Motor neuron (in vitro differentiated cells): ENCODE results near the gene SERPINA3. TPM values are rescaled to one million over a fixed set of nuclear protein-coding genes. Genes with fewer than 3 reads are reported as not detected.
"Not testable (repeated sequence)": the region's sequence is repeated elsewhere in the genome, so short reads cannot be mapped to it uniquely, and the experiment has no call there.

ENCODE experiments used
- ATAC-seq, 8 experiments: fragments of 200-7000 bp; cut with Tn5 transposase; replicated peaks in 6 of 8; 2 replicates each; pipeline ENCODE4 v1.8.0; 2021; ENCODE audit warnings: mild to moderate bottlenecking in 8 of 8, moderate library complexity in 8 of 8
- H3K27ac ChIP-seq, 2 donors: fragments of 250-450 bp; sonication (Bioruptor Pico); 2 replicates each; pipeline ENCODE4 v1.9.0; 2021; ENCODE audit warnings: antibody characterized with exemption in 2 of 2, mild to moderate bottlenecking in 2 of 2, moderate library complexity in 1 of 2
- H3K4me1 ChIP-seq, 2 donors: fragments of 250-450 bp; sonication (Bioruptor Pico); replicated peaks in 1 of 2; 2 replicates each; pipeline ENCODE4 v1.6.1; 2021; ENCODE audit warnings: antibody characterized with exemption in 2 of 2, mild to moderate bottlenecking in 2 of 2, moderate library complexity in 1 of 2
- H3K4me3 ChIP-seq, 5 donors: fragments of 250-450 bp; sonication (Bioruptor Pico); 2 replicates each; pipeline ENCODE4 v1.9.0; 2021; ENCODE audit warnings: antibody characterized with exemption in 5 of 5, mild to moderate bottlenecking in 5 of 5, moderate library complexity in 4 of 5
- WGBS, 10 experiments: fragments of 450-650 bp; shearing (Covaris generic); methylation state at CpG; one replicate each; pipeline ENCODE4 v1.0.0; 2022; 5-methylcytosine and 5-hydroxymethylcytosine counted together
- in situ Hi-C, 9 experiments: fragments of 400-800 bp; cut with MboI; loops; one replicate each; pipeline ENCODE4 v1.15.0; 2021; ENCODE audit warnings: low sequenced_read_pairs in 9 of 9, low pct_unique_long_range_greater_than_20kb in 2 of 9; ENCODE audit not compliant: unreplicated experiment in 9 of 9
- total RNA-seq, 8 experiments: library from RNA; unstranded; fragments of 300-600 nt; gene quantifications; 2 replicates each; pipeline versions ENCODE4 v1.2.3 to v1.2.4, GENCODE V29; 2022

The SERPINA3 gene
- total RNA-seq, 8 experiments from 2014 or later: 0.27 to 73.5 (median 1.2) TPM

- Histone ChIP-seq H3K4me1 (peaks cover 7 to 17% of the 10 kb centered on the region in 2 donors), H3K4me3 (no peak overlapping the region), H3K27ac (no peak overlapping the region)
- 60 to 86% (median 76%) methylated on average over 1 to 3 of the region's 3 CpGs; no CpG with 5 or more reads in 2 of the 10 experiments for WGBS, 10 experiments
- no peak for ATAC-seq
- in situ Hi-C loops: no loop called here
Observed at GRCh38 chr14:94605361-94605760, 6.8 kb upstream of the SERPINA3 start.

DNA sequence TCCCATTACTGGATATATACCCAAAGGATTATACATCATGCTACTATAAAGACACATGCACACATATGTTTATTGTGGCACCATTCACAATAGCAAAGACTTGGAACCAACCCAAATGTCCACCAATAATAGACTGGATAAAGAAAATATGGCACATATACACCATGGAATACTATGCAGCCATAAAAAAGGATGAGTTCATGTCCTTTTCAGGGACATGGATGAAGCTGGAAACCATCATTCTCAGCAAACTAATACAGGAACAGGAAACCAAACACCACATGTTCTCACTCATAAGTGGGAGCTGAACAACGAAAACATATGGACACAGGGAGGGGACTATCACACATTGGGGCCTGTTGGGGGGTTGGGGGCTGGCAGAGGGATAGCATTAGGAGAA lies 3.2 kb upstream of the SERPINA3 start:
- H3K4me1 ChIP-seq: peaks cover 12 to 13% of the 10 kb centered on the region in 2 donors
- H3K4me3 ChIP-seq, in situ Hi-C loops, ATAC-seq, H3K27ac ChIP-seq: not testable (repeated sequence)
- no CpG with 5 or more reads among the region's 1 CpG for WGBS, 10 experiments

- in situ Hi-C loops: no loop called here
- ATAC-seq: no peak
- 20 to 100% (median 86%) methylated on average over 1 to 4 of the region's 5 CpGs; no CpG with 5 or more reads in 3 of the 10 experiments for WGBS, 10 experiments
- H3K27ac ChIP-seq: no peak overlapping the region
- no peak overlapping the region for H3K4me3 ChIP-seq
- H3K4me1 ChIP-seq: peaks cover 12 to 13% of the 10 kb centered on the region in 2 donors
Observed at GRCh38 chr14:94611179-94611578, 1.0 kb upstream of the SERPINA3 start.

DNA sequence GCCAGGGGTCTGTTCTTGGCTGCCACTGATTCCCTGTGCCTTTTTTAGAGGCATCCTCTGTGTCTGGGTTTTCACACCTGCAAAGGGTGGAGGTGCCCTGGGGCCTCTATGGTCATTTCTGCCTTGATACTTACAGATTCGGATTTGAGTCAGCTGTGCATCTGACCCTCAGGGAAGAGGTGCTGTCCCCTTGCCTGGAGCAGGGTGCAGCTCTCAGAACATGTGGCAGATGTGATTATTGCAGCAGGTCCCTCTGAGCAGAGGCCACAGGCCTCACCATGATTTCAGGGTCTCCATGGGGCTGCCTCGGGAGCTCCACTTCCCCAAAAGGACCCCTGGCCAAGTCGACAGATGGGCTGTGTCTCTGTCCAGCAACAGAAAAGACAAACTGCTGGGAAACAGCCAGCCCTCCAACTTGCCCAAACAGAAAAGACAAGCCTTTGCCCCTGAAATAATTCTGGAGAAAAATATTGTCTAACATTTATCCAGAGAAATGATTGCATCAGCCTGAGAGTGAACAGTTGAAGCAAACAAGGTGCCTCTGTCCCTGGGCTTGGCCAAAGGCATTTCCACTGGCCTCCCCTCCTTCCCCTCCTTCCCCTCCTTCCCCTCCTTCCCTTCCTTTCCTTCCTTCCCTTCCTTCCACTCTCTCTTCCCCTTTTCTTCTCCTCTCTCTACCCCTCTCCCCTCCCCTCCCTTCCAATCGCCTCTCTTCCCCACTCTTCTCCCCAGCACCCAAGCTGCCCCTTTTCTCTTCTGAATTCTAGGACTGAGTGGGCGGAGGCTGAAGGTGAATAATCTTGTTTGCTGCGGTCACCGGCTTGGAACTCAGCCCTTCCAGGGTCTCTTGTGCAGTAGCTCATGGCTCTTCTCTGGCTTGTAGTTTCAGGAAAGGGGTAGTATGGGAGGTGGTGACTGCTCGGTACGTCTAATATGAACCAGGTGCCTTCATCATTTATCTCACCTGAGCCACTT lies 676 bp downstream of the SERPINA3 start:
- Histone ChIP-seq H3K27ac (no peak overlapping the region), H3K4me1 (peaks cover 12 to 13% of the 10 kb centered on the region in 2 donors), H3K4me3 (no peak overlapping the region)
- 0% methylated on average over 2 of the region's 9 CpGs; no CpG with 5 or more reads in 9 of the 10 experiments for WGBS, 10 experiments
- peak in 5 of 8 experiments; percentile 8 to 55 (median 41) for ATAC-seq
- in situ Hi-C loops: no loop called here

- Histone ChIP-seq H3K27ac (no peak overlapping the region), H3K4me3 (no peak overlapping the region), H3K4me1 (peaks cover 12 to 13% of the 10 kb centered on the region in 2 donors)
- ATAC-seq: no peak
- in situ Hi-C loops: no loop called here
- 0 to 92% (median 73%) methylated on average over 1 to 8 of the region's 20 CpGs; no CpG with 5 or more reads in 2 of the 10 experiments for WGBS, 10 experiments
Observed at GRCh38 chr14:94613720-94614644, 1.8 kb downstream of the SERPINA3 start.

- ATAC-seq: no peak
- Histone ChIP-seq H3K27ac (no peak overlapping the region), H3K4me1 (peaks cover 12 to 13% of the 10 kb centered on the region in 2 donors), H3K4me3 (no peak overlapping the region)
- WGBS, 10 experiments: 91 to 100% (median 95%) methylated on average over 1 to 6 of the region's 7 CpGs; no CpG with 5 or more reads in 5 of the 10 experiments
- in situ Hi-C loops: no loop called here
Observed at GRCh38 chr14:94614802-94615201, 2.6 kb downstream of the SERPINA3 start.

DNA sequence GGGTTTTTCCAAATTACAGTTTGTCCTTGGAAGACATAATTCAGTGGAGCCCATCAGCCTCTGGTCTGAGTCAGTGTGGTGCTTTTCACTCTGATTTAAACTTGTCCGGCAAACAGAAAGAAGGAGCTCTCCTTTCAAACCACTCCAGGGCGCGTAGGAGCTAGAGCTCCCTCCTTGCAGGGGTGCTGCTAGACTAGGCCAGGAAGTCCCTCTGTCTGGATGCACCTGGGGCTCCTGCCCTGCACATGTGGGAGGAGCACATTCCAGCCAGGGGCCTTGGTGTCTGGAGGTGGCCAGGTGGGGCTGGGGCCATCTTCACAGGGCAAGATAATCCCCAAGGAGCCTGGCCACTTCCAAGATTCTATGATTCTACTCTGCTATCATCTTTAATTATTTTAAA lies 3.1 kb downstream of the SERPINA3 start:
- H3K27ac ChIP-seq: no peak overlapping the region
- no peak for ATAC-seq
- no peak overlapping the region for H3K4me3 ChIP-seq
- 87 to 100% methylated on average over 1 to 3 of the region's 3 CpGs; no CpG with 5 or more reads in 8 of the 10 experiments for WGBS, 10 experiments
- in situ Hi-C loops: no loop called here
- peaks cover 12 to 13% of the 10 kb centered on the region in 2 donors for H3K4me1 ChIP-seq

DNA sequence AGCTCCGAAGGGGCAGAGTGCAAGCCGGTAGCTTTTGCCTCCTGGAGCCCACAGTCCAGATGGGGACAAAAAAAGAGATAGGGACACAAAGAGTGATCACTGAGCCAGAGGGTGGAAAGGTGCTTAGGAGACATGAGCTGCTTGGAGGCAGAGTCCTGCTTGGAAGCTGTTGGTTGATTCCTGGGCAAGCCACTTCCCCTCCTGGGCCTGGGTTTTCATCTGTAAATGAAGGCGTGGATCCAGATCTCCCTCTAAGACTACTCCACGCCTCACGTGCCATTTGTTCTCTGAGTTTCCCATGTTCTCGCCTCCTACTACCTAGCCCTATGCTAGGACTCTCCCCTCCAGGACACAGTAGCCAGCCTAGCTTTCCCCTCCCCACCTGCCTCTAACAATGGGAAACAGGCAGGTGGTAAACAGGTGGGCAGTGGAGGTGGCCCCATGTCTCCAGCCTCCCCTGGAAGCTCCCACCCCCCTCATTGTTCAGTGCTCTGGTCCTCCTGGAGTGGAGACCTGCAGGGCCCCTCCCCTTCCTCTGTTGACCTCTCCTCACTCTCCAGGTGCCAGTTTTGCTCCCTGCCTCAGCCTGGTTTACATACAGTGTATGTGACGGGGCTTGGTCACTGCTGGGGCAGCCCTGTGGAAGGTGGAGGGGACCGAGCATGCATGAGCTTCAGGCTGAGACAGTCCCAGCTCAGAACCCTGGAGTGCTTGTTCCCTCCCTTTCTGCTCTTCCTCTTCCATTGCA lies 3.8 kb downstream of the SERPINA3 start:
- ATAC-seq: no peak
- WGBS, 10 experiments: 18 to 90% (median 70%) methylated on average over 1 to 3 of the region's 8 CpGs; no CpG with 5 or more reads in 2 of the 10 experiments
- Histone ChIP-seq H3K27ac (no peak overlapping the region), H3K4me3 (no peak overlapping the region), H3K4me1 (peaks cover 12 to 13% of the 10 kb centered on the region in 2 donors)
- in situ Hi-C loops: no loop called here

DNA sequence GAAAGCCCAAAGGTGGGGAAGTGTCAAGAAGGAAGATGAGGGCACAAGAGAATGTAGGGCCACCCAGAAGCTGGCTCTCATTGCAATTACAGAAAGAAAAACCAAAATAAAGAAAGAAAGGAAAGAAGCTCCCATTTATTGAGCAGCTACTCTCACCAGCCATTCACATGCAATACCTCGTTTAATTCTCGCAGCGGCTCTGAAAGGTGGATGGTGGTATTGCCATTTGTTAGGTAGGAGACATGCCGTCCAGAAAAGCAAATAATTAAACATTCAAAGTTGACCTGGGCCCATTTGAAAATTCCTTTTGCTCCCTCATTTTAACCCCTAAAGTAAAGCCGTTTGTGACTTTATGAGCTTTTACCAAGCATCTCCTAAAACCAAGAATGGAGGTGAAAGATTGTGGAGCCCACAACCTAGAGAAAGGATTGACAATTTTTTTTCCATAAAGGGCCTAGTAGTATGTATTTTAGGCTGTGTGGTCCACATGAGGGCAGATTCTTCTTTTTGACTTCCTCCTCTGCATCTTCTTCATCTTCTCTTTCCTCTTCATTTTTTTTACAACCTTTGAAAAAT lies 5.3 kb downstream of the SERPINA3 start:
- 20 to 100% (median 61%) methylated on average over 1 to 5 of the region's 5 CpGs for WGBS, 10 experiments
- no peak overlapping the region for H3K27ac ChIP-seq
- H3K4me3 ChIP-seq: no peak overlapping the region
- in situ Hi-C loops: no loop called here
- H3K4me1 ChIP-seq: peaks cover 7 to 8% of the 10 kb centered on the region in 2 donors
- no peak for ATAC-seq

- in situ Hi-C loops: no loop called here
- WGBS, 10 experiments: 0 to 100% (median 71%) methylated on average over 1 to 3 of the region's 3 CpGs; no CpG with 5 or more reads in 1 of the 10 experiments
- H3K4me3 ChIP-seq: no peak overlapping the region
- no peak for ATAC-seq
- H3K27ac ChIP-seq: no peak overlapping the region
- peaks cover 0 to under 1% of the 10 kb centered on the region in 2 donors for H3K4me1 ChIP-seq
Observed at GRCh38 chr14:94617988-94618822, 6.0 kb downstream of the SERPINA3 start.

- no peaks in the 10 kb centered on the region for H3K4me1 ChIP-seq
- 0 to 100% (median 75%) methylated on average over 1 to 5 of the region's 6 CpGs; no CpG with 5 or more reads in 3 of the 10 experiments for WGBS, 10 experiments
- ATAC-seq: no peak
- H3K27ac ChIP-seq: no peak overlapping the region
- H3K4me3 ChIP-seq: no peak overlapping the region
- in situ Hi-C loops: no loop called here
Observed at GRCh38 chr14:94619297-94619696, 7.1 kb downstream of the SERPINA3 start.
